Measurements from ENCODE around the gene LBHD2.

GRCh38 chr14:103128631-103129300 is 44.8 kb downstream of the LBHD2 start:
- TF ChIP-seq CTCF (CRISPR knock-in tag; IDR thresholded peaks at IDR 0.05) (no peak), ATAD3A (CRISPR knock-in tag; IDR thresholded peaks at IDR 0.05) (no peak), BRCA1 (CRISPR knock-in tag; IDR thresholded peaks at IDR 0.05) (no peak), NFIC (IDR thresholded peaks at IDR 0.05; ENCODE audit: low read length) (no peak), MLXIP (CRISPR knock-in tag; IDR thresholded peaks at IDR 0.05; ENCODE audit: borderline replicate concordance) (no peak), SNAI1 (CRISPR knock-in tag; IDR thresholded peaks at IDR 0.05; ENCODE audit: borderline replicate concordance) (no peak), PHB2 (IDR thresholded peaks at IDR 0.05; ENCODE audit: partially characterized antibody) (no peak), CCDC6 (CRISPR knock-in tag; IDR thresholded peaks at IDR 0.05) (no peak), JUN (CRISPR knock-in tag; IDR thresholded peaks at IDR 0.05) (no peak), EP300 (IDR thresholded peaks at IDR 0.05; ENCODE audit: low read depth in 2 of 2, low read length in 2 of 2) (no peak), EP300 (CRISPR knock-in tag; IDR thresholded peaks at IDR 0.05; ENCODE audit: borderline replicate concordance) (no peak), RBM22 (optimal IDR thresholded peaks at IDR 0.05; ENCODE audit: low read length) (no peak)
